ENCODE data around the gene IFNL2. TPM values are rescaled to one million over a fixed set of nuclear protein-coding genes. Genes with fewer than 3 reads are reported as not detected.

The IFNL2 gene
- total and polyA plus RNA-seq, 2 donors (not counting 1 experiment from before 2014, with no cell fraction given), result not detected

GRCh38 chr19:39230096-39230764 lies 38.0 kb upstream of the IFNL2 start:
- ChIA-PET POLR2A (no interaction called here), CTCF (interaction anchor here (0.7 kb wide), 1 partner anchor 63 kb away, joined by 6 read pairs; no protein-coding TSS in a partner anchor)

More at GRCh38 chr19:39230096-39230764, 38.0 kb upstream of the IFNL2 start:
- no peaks in the 10 kb centered on the region for H3K79me2 ChIP-seq (ENCODE audit: control insufficient read depth, insufficient read depth, low read length)
- Mint-ChIP-seq H3K9me3 (ENCODE audit: insufficient read depth) (no peaks in the 10 kb centered on the region), H3K4me1 (no peaks in the 10 kb centered on the region), H3K4me3 (no peak overlapping the region), H3K27me3 (peaks cover 11% of the 10 kb centered on the region), H3K27ac (no peak overlapping the region)
- H3K4me2 ChIP-seq (replicated peaks; ENCODE audit: low read depth, low read length, poor library complexity, severe bottlenecking), result no peak overlapping the region
- H3K9me3 ChIP-seq (ENCODE audit: control extremely low read depth in 1 of 3, control insufficient read depth in 2 of 3, insufficient read depth in 1 of 3, low read length in 2 of 3), result peaks cover 0 to 4% (median 0%) of the 10 kb centered on the region in 3 donors
- no peak for ATAC-seq (ENCODE audit: low read depth)
- no peak for TF ChIP-seq CTCF (IDR thresholded peaks at IDR 0.05)
- no peak for TF ChIP-seq EZH2 (IDR thresholded peaks at IDR 0.05; ENCODE audit: borderline replicate concordance, insufficient read depth, low read depth, low read length, poor library complexity, severe bottlenecking)
- no peak for DNase-seq
- WGBS (ENCODE audit: insufficient coverage), result 93% methylated on average over 1 of the region's 2 CpGs
- H3K36me3 ChIP-seq (replicated peaks in 1 of 2; ENCODE audit: control extremely low read depth in 1 of 2, control insufficient read depth in 1 of 2, extremely low read depth in 1 of 2, insufficient read depth in 2 of 2, low read length in 1 of 2), result no peaks in the 10 kb centered on the region
- H3K27ac ChIP-seq (ENCODE audit: low read length in 2 of 2), result no peak overlapping the region
- no peak overlapping the region for H2AFZ ChIP-seq (ENCODE audit: insufficient read depth, low read depth, low read length, poor library complexity, severe bottlenecking)
- H3K4me1 ChIP-seq (ENCODE audit: control insufficient read depth in 2 of 2, insufficient read depth in 2 of 2, low read length in 2 of 2), result no peaks in the 10 kb centered on the region
- H3K27me3 ChIP-seq (replicated peaks in 1 of 4; ENCODE audit: control extremely low read depth in 1 of 4, control insufficient read depth in 3 of 4, insufficient read depth in 4 of 4, low read length in 3 of 4), result peaks cover 0 to 2% (median 0%) of the 10 kb centered on the region in 4 experiments
- no peaks in the 10 kb centered on the region for H4K20me1 ChIP-seq (ENCODE audit: control insufficient read depth, insufficient read depth, low read length, poor library complexity, severe bottlenecking)
- no peak overlapping the region for H3K4me3 ChIP-seq (ENCODE audit: control extremely low read depth in 1 of 5, extremely low read depth in 1 of 5, insufficient read depth in 1 of 5, low read depth in 2 of 5, low read length in 4 of 5)
- intact Hi-C loops (cut with micrococcal nuclease), result no loop called here
- H3K9ac ChIP-seq (ENCODE audit: low read length), result no peak overlapping the region

Data from B cell (primary cell).